Measurements from ENCODE around the gene GARNL3. TPM values are rescaled to one million over a fixed set of nuclear protein-coding genes. Genes with fewer than 3 reads are reported as not detected.

GARNL3 gene
- total RNA-seq, 4 donors from 2014 or later, result 12.3 to 78.4 (median 23.7) TPM

DNA sequence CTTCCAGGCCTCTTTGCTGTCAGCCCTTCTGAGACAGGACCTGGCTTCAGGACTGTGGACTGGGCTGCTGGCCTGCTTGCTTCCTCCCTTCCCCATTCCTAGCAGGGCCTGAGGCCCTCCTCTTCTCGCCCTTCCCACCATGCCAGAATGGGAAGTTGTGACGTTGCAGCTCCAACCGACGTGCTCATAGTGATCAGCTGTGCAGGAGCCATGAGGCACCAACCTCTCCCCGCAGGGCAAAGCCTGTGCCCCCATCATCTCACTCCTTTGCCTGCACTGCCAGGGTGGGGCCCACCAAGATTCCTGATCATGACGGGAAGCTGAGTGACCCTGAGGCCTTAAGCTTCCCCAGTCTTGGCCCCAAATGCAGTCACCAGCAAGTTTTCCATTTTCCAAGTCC lies 45.1 kb upstream of the GARNL3 start:
- Histone ChIP-seq H3K27me3 (no peaks in the 10 kb centered on the region), H3K9me3 (no peaks in the 10 kb centered on the region), H3K36me3 (no peaks in the 10 kb centered on the region), H3K27ac (no peak overlapping the region), H3K4me1 (peaks cover 0 to 6% (median 5%) of the 10 kb centered on the region in 4 donors), H3K4me3 (no peak overlapping the region)
- DNase-seq, result no peak
- no peak for TF ChIP-seq POLR2A (IDR thresholded peaks at IDR 0.05)
- TF ChIP-seq, protein P1, sequence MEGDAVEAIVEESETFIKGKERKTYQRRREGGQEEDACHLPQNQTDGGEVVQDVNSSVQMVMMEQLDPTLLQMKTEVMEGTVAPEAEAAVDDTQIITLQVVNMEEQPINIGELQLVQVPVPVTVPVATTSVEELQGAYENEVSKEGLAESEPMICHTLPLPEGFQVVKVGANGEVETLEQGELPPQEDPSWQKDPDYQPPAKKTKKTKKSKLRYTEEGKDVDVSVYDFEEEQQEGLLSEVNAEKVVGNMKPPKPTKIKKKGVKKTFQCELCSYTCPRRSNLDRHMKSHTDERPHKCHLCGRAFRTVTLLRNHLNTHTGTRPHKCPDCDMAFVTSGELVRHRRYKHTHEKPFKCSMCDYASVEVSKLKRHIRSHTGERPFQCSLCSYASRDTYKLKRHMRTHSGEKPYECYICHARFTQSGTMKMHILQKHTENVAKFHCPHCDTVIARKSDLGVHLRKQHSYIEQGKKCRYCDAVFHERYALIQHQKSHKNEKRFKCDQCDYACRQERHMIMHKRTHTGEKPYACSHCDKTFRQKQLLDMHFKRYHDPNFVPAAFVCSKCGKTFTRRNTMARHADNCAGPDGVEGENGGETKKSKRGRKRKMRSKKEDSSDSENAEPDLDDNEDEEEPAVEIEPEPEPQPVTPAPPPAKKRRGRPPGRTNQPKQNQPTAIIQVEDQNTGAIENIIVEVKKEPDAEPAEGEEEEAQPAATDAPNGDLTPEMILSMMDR (IDR thresholded peaks at IDR 0.05), result no peak

GRCh38 chr9:127221695-127222094 lies 42.9 kb upstream of the GARNL3 start:
- no peaks in the 10 kb centered on the region for H3K27me3 ChIP-seq
- H3K36me3 ChIP-seq, result no peaks in the 10 kb centered on the region
- H3K9me3 ChIP-seq, result no peaks in the 10 kb centered on the region
- no peak for DNase-seq
- no peak overlapping the region for H3K27ac ChIP-seq
- H3K4me1 ChIP-seq, result peaks cover 0 to 16% (median 8%) of the 10 kb centered on the region in 4 donors
- TF ChIP-seq POLR2A (IDR thresholded peaks at IDR 0.05), result no peak
- TF ChIP-seq, protein P1 (IDR thresholded peaks at IDR 0.05), result no peak
- H3K4me3 ChIP-seq, result no peak overlapping the region

- no peak for DNase-seq
- Histone ChIP-seq H3K4me1 (peaks cover 0 to 16% (median 8%) of the 10 kb centered on the region in 4 donors), H3K27ac (no peak overlapping the region), H3K4me3 (no peak overlapping the region), H3K9me3 (no peaks in the 10 kb centered on the region), H3K27me3 (no peaks in the 10 kb centered on the region), H3K36me3 (no peaks in the 10 kb centered on the region)
- no peak for TF ChIP-seq POLR2A (IDR thresholded peaks at IDR 0.05)
- TF ChIP-seq, protein P1 (IDR thresholded peaks at IDR 0.05), result no peak
Observed at GRCh38 chr9:127222388-127223095, 42.0 kb upstream of the GARNL3 start.

DNA sequence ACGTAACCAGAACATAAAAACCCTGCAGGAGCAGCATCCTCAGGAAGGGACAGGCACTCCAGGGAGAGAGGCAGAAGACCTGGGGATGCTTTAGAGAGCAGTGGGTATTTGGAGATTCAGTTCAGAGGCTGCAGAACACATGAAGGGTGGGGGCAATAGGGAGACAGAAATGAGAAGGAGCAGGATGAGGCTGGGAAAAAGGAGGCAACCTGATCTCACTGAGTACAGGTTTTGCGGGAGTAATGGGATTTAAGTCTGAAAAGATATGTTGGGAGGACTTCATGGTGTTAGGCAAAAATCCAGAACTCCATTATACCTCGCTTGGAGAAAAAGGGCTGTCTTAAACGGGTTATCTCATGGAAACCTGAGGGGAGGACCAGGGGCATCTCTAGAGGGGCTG lies 41.3 kb upstream of the GARNL3 start:
- TF ChIP-seq, protein P1 (IDR thresholded peaks at IDR 0.05), result no peak
- TF ChIP-seq POLR2A (IDR thresholded peaks at IDR 0.05), result no peak
- Histone ChIP-seq H3K9me3 (no peaks in the 10 kb centered on the region), H3K27me3 (no peaks in the 10 kb centered on the region), H3K36me3 (no peaks in the 10 kb centered on the region), H3K4me1 (peaks cover 0 to 16% (median 8%) of the 10 kb centered on the region in 4 donors), H3K27ac (no peak overlapping the region), H3K4me3 (no peak overlapping the region)
- DNase-seq, result no peak

GRCh38 chr9:127223810-127224177 lies 40.8 kb upstream of the GARNL3 start:
- no peaks in the 10 kb centered on the region for H3K36me3 ChIP-seq
- peaks cover 0 to 16% (median 8%) of the 10 kb centered on the region in 4 donors for H3K4me1 ChIP-seq
- H3K9me3 ChIP-seq, result no peaks in the 10 kb centered on the region
- DNase-seq, result peak in 1 of 3 donors; percentile 57
- H3K27ac ChIP-seq, result peak overlapping the region in 3 of 4 donors; percentile 77 to 85 (median 80)
- H3K4me3 ChIP-seq, result peak overlapping the region; percentile 64 to 90 (median 88)
- no peak for TF ChIP-seq POLR2A (IDR thresholded peaks at IDR 0.05)
- TF ChIP-seq, protein P1 (IDR thresholded peaks at IDR 0.05), result no peak
- no peaks in the 10 kb centered on the region for H3K27me3 ChIP-seq
